ENCODE measurements around the gene DNAJC16. TPM values are rescaled to one million over a fixed set of nuclear protein-coding genes. Genes with fewer than 3 reads are reported as not detected.

Gene DNAJC16
- total RNA-seq, 1 donor from 2014 or later, result 13.1 TPM

DNA sequence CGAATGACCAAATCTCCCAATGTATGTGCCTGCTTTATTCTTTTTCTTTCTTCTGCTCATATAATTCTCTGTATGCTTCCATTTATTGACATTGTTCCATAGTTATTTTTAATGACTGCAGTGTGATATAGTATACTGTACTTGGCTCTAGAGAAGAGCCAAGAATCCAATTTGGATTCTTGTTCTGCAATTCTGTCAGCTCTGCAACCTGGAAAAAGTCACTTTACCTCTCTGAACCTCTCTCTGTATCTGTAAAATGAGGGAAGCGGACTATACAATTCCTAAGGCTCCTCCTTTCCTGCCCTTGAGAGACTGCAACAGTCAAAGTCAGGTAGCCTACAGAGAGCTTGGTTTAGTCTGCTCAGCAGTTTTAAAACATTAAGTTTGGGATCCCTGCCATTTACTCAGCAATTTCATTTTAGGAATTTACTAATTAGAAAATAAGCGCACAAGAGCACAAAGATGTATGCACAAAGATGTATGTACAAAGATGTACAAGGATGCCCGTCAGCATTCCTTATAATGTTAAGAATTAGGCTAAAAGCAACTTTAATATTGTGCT, 14.7 kb downstream of the DNAJC16 start:
- no peak for DNase-seq

- no peak for DNase-seq
Measured at GRCh38 chr1:15542388-15543250, 16.0 kb downstream of the DNAJC16 start.

GRCh38 chr1:15543251-15543588, 16.6 kb downstream of the DNAJC16 start:
- no peak for DNase-seq

GRCh38 chr1:15543589-15544568, 17.2 kb downstream of the DNAJC16 start:
- DNase-seq, result peak; percentile 39

GRCh38 chr1:15546641-15547040, 20.0 kb downstream of the DNAJC16 start:
- DNase-seq, result no peak

- no peak for DNase-seq
Measured at GRCh38 chr1:15550573-15550972, 23.9 kb downstream of the DNAJC16 start.

GRCh38 chr1:15557008-15557407, 30.4 kb downstream of the DNAJC16 start:
- no peak for DNase-seq

- no peak for DNase-seq
Measured at GRCh38 chr1:15557594-15557993, 30.9 kb downstream of the DNAJC16 start.

- DNase-seq, result no peak
Measured at GRCh38 chr1:15558516-15558915, 31.9 kb downstream of the DNAJC16 start.

DNA sequence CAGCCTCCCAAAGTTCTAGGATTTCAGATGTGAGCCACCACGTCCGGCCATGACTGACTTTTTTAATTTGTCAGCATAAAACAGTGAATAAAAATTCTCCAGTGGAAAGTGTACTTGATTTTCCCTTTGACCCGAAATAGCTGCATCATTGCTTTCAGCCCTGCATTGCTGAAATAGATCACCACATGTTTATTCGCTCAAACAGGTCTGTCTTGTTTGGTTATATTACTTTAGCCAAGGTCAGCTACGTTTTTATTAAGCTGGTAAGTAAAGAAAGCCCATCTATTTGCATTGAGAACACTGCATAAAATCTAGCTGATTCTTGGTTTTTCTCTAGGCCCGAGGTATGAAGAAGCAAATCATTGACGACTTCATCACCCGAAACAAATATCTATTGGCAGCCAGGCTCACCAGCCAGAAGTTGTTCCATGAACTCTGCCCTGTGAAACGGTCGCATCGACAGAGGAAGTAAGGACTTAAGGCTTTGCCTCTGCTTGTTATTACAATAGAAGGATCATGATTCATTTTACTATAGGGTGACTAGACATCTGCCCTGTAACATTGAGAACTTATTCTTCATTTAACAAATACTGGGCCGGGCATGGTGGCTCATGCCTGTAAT, 32.7 kb downstream of the DNAJC16 start:
- DNase-seq, result no peak

- no peak for DNase-seq
Measured at GRCh38 chr1:15568387-15569073, 41.9 kb downstream of the DNAJC16 start.

- no peak for DNase-seq
Measured at GRCh38 chr1:15570861-15571260, 44.2 kb downstream of the DNAJC16 start.

DNA sequence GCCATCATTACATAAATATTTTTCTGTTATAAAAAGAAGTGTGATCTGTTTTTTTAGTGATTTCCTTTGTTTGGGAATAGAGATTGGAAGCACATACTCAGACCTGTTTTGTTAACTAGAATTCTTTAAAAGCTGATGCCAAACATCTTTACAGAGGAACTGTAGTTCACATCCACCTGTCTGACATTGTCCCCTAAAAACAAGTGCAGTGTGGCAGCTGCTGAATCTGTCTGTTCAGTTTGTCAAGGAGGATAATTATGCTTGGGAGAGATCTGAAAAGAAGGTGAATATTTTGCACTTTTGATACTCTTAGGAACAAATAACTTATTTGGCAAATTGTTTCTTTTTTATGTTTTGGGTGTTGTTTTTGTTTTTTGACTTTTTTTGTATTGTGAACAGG, 44.6 kb downstream of the DNAJC16 start:
- DNase-seq, result no peak

DNA sequence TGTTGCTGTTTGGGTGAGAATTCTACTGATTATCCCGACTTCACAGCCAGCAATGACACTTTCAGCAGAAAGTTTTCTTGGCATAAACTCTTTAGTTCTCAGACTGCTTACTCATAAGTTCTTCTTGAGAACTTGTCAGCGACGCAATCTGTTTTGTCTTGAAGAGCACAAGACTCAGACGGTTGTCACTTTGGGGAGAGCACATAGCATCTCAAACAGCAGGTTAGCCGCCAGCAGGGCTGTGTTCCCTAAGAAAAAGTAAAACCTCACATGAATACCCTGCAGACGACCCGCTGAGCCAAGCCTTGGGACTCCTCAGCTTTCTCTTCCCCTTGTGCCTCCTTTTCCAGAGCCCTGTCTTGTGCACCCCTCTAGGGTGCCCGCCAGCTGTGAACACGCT, 46.8 kb downstream of the DNAJC16 start:
- DNase-seq, result no peak

DNA sequence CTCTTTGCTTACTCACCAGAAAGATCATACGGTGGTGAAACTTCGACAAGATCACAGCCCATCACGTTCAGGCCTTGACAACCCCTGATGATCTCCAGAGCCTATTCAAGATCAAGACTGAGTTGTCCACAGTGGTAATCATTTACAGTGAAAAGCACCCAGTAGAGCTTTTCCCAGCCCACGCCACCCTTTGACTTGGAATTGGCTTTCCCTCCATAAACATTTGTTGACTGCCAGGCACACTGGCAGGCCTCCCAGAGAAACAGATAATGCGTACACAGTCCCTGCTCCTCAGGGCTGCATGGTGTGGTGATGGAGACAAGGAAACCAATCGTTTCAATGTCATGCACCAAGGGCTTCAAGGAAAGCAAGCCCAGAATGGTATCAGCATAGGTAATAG, 48.1 kb downstream of the DNAJC16 start:
- no peak for DNase-seq

DNA sequence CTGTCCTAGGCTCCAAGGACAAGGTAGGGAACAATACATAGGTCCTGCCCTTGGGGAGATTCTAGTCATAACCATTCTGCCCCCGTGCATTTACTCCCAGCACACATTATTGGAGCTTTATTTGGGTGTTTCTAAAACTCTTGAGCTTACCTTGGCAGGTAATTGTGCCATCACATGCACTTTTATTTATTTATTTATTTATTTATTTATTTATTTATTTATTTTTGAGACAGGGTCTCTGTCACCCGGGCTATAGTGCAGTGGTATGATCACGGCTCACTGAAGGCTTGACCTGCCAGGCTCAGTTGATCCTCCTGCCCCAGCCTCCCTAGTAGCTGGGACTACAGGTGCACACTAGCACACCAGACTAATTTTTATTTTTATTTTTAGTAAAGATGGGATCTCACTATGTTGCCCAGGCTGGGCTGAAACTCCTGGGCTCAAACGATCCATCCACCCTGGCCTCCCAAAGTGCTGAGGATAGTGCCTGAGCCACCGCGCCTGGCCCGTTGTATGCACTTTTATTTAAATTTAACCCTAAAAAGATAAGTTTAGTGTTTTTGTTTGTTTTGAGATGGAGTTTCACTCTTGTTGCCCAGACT, 49.0 kb downstream of the DNAJC16 start:
- DNase-seq, result no peak

DNA sequence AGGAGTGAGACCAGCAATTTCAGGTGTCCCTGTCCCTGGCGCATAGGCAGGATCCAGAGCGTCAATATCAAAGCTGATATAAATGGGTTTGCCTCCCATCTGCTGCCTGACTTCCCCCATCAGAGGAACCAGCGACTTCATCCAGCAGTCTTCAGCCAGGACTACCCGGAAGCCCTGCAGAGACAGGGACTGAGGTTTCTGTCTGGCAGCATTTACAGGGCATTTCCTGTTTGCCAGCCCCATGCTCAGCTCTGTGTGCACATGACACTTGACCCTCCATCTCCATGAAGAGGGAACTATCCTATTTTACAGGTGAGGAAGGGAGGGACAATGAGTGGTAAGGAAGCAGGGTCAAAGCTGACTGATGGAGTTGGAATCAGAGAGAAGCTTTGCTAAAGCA, 51.0 kb downstream of the DNAJC16 start:
- DNase-seq, result no peak

GRCh38 chr1:15578921-15579682, 52.5 kb downstream of the DNAJC16 start:
- no peak for DNase-seq

DNA sequence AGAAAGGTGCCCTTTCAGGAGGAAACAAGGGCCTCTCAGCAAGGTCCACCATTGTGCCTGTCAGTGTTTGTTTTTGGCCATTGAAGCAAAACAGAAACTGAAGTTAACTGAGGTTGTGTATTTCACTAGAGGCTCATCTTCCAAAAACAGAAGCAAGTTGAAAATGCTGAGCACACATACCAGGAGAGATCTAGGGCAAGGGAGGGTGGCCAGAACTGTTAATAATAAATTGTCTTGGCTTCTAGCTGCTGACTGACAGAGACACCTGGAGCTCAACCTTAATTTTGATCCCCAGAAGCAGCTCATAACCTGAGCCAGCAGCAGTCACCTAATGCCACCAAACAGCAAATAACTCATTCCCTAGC, 53.0 kb downstream of the DNAJC16 start:
- DNase-seq, result no peak

DNA sequence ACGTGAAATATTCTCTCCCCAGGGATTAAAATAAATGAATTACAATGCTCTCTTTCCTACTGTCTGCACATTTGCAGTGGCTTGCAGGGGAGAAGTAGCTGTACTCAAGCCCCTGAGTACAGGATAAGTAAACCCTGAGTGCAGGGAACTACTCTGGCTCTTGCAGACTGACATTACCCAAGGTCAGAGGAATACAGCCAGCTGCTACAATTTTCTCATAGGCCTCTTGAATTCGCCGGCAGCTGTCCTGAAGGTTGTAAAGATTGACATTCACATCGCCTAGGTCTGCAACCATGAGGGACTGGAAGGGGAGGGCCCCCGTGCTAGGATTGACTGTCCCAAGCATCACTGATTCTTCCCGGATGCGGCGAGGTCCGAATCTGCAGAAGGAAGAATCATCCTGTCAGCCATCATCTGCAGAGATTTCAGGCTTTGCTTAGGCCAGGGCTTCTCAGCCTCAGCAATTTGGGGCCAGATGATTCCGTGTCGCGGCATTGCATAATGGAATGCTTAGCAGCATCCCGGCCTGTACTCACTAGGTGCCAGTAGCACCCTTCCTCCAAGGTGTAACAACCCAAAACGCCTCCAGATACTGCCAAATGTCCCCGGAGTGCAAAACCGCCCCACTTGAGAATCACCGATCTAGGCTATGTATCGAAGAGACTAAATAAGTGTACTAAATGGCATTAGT, 56.5 kb downstream of the DNAJC16 start:
- DNase-seq, result no peak
